Measurements from ENCODE around the gene LRRK1. TPM values are rescaled to one million over a fixed set of nuclear protein-coding genes. Genes with fewer than 3 reads are reported as not detected.

Gene LRRK1
- total RNA-seq, 2 donors from 2014 or later = 18.6 to 20.3 TPM

DNA sequence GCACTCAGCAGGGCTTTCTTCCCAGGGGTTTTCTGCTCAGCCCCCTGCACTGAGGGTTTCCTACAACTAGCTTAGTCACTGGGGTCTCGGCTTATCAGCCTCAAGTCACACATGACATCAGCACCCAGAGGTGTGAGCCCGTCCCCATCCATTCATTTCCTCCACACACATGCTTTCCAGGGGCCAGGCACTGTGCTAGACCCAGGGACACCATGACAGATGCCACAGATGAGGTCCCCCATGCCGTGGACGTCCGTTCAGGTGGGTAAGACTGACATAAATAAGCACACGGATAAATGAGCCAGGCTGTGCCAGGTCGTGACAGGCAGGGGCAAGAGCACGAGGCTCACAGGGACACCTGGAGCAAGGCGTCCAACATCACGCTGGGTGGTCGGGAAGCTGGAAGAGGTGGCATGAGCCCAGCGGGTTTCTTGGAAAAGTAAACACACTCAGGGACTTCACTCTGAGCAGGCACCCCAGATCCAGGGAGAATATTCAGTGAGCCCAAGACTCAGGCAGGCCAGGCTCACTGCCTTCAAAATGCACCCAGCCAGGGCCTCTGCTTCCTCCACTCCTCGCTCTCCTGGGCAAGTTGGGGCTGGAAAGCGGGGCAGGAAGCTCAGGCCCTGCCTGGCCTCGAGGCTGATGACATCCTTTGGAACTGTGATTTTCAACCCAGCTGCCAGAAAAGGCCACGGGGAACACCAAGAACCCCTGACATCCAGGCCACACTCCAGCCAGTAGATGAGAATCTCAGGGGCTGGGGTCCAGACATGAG lies 193.4 kb downstream of the LRRK1 start:
- 56% methylated on average over 16 of the region's 16 CpGs for WGBS
- Histone ChIP-seq H3K9me3 (no peaks in the 10 kb centered on the region), H3K4me3 (no peak overlapping the region), H3K27me3 (replicated peaks; ENCODE audit: insufficient read depth) (no peaks in the 10 kb centered on the region), H3K4me1 (replicated peaks) (no peaks in the 10 kb centered on the region), H3K27ac (peak overlapping the region in 1 of 2 donors; percentile 56), H3K36me3 (no peaks in the 10 kb centered on the region)
- DNase-seq (ENCODE audit: low spot score) = peak; percentile 39
- TF ChIP-seq POLR2AphosphoS5 (IDR thresholded peaks at IDR 0.05) = peak; percentile 10
- no peak for TF ChIP-seq POLR2A (IDR thresholded peaks at IDR 0.05)
- TF ChIP-seq, protein P1, sequence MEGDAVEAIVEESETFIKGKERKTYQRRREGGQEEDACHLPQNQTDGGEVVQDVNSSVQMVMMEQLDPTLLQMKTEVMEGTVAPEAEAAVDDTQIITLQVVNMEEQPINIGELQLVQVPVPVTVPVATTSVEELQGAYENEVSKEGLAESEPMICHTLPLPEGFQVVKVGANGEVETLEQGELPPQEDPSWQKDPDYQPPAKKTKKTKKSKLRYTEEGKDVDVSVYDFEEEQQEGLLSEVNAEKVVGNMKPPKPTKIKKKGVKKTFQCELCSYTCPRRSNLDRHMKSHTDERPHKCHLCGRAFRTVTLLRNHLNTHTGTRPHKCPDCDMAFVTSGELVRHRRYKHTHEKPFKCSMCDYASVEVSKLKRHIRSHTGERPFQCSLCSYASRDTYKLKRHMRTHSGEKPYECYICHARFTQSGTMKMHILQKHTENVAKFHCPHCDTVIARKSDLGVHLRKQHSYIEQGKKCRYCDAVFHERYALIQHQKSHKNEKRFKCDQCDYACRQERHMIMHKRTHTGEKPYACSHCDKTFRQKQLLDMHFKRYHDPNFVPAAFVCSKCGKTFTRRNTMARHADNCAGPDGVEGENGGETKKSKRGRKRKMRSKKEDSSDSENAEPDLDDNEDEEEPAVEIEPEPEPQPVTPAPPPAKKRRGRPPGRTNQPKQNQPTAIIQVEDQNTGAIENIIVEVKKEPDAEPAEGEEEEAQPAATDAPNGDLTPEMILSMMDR (IDR thresholded peaks at IDR 0.05) = no peak
- intact Hi-C loops (cut with DNase I) = no loop called here

DNA sequence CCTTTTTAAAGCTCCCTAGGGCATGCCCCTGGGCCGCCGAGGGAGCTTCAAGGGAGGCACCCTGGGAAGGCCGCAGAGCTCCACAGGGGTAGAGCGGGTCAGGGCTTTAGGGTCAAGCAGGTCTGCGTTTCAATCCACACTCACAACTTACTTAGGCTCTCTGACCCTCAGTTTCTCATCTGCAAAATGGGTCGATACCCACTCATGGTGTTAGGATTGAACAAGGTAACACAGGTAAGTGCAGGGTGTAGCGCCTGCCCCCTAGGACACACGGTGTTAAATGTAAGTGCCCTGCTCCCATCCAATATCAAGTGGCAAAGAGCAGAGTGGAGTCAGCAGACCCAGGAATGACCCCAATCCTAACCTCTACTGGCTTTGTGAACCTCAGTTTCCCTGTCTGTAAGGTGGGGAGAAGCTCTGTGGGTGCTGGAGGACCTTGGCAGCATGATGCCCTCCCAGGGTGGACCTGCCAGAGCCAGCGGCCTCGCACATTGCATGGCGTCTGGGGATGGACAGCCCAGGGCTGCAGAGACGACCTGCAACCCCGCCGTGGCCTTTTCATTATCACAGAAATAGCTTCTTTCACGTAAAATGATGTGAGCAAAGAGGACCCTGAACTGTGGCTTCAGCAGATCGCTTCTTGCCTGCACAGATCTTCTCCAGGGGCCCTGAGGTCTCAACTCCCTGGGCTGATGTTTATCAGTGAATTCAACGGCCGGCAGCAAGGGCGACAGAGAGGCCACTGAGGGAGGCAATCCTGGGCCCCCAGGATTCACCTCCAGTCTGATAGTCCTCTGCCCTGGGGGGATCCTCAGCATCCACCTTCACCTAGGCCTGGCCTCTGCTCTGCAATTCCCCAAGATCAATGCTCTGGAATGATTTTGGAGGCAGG lies 194.2 kb downstream of the LRRK1 start:
- H3K36me3 ChIP-seq = no peaks in the 10 kb centered on the region
- no peaks in the 10 kb centered on the region for H3K9me3 ChIP-seq
- no peaks in the 10 kb centered on the region for H3K27me3 ChIP-seq (replicated peaks; ENCODE audit: insufficient read depth)
- H3K4me3 ChIP-seq = no peak overlapping the region
- peak overlapping the region in 1 of 2 donors; percentile 56 for H3K27ac ChIP-seq
- TF ChIP-seq POLR2AphosphoS5 (IDR thresholded peaks at IDR 0.05) (no peak), POLR2A (IDR thresholded peaks at IDR 0.05) (no peak)
- TF ChIP-seq, protein P1 (IDR thresholded peaks at IDR 0.05) = no peak
- no peaks in the 10 kb centered on the region for H3K4me1 ChIP-seq (replicated peaks)
- WGBS = 84% methylated on average over 19 of the region's 19 CpGs
- DNase-seq (ENCODE audit: low spot score) = no peak
- intact Hi-C loops (cut with DNase I) = no loop called here

DNA sequence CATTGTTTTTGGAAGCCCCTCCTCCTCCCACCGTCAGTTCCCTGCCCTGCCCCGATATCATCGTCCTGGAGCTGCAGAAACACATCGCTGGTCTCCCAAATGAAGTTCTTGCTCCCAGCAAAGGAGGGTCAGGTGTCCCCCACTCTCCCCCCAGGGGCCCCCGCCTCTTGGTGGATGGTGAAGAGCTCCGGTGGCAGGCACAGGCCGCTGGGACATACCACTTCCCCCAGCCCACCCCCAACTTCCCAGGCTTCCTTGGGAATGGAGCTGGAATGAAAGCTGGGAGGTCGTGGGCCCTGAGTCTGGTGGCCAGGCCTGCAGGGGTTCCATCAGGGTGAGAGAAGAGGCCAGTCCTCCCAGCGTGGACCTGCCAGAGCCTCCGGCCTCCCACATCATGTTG lies 195.0 kb downstream of the LRRK1 start:
- 72% methylated on average over 10 of the region's 10 CpGs for WGBS
- no peak for DNase-seq (ENCODE audit: low spot score)
- Histone ChIP-seq H3K27me3 (replicated peaks; ENCODE audit: insufficient read depth) (no peaks in the 10 kb centered on the region), H3K4me3 (no peak overlapping the region), H3K27ac (no peak overlapping the region), H3K4me1 (replicated peaks) (no peaks in the 10 kb centered on the region), H3K9me3 (no peaks in the 10 kb centered on the region), H3K36me3 (no peaks in the 10 kb centered on the region)
- intact Hi-C loops (cut with DNase I) = no loop called here
- TF ChIP-seq POLR2A (IDR thresholded peaks at IDR 0.05) = no peak
- no peak for TF ChIP-seq POLR2AphosphoS5 (IDR thresholded peaks at IDR 0.05)
- TF ChIP-seq, protein P1 (IDR thresholded peaks at IDR 0.05) = no peak

DNA sequence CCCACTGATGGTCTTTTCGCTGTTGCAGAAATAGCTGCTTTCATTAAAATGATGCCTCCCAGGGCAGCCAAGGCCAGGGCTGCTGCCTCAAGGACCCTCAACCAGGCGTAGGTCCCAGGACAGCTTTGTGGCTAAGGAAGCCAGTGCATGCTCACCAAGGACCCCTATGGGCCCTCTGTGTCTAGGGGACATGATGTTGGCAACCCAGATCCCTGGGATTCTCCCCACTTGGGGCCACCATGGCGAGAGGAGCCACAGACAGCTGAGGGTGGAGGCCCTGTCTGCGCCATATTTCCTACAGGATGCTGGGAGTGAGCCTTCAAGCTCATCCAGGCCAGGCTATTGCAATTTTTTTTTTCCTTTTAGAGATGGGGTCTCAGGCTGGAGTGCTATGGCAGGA lies 195.5 kb downstream of the LRRK1 start:
- H3K4me1 ChIP-seq (replicated peaks) = no peaks in the 10 kb centered on the region
- H3K9me3 ChIP-seq = no peaks in the 10 kb centered on the region
- H3K4me3 ChIP-seq = no peak overlapping the region
- no peak overlapping the region for H3K27ac ChIP-seq
- TF ChIP-seq, protein P1 (IDR thresholded peaks at IDR 0.05) = no peak
- TF ChIP-seq POLR2A (IDR thresholded peaks at IDR 0.05) = no peak
- no peak for TF ChIP-seq POLR2AphosphoS5 (IDR thresholded peaks at IDR 0.05)
- no peaks in the 10 kb centered on the region for H3K36me3 ChIP-seq
- intact Hi-C loops (cut with DNase I) = no loop called here
- no peak for DNase-seq (ENCODE audit: low spot score)
- no peaks in the 10 kb centered on the region for H3K27me3 ChIP-seq (replicated peaks; ENCODE audit: insufficient read depth)
- WGBS = 90% methylated on average over 4 of the region's 4 CpGs

All from prostate gland (tissue), 2 donors.